H1 (cell line): ENCODE measurements around the gene AP3B2. TPM values are rescaled to one million over a fixed set of nuclear protein-coding genes. Genes with fewer than 3 reads are reported as not detected.

Experiments used
- CTCF ChIA-PET: fragments of 300-600 bp; sonication (Branson Sonifier 250); formaldehyde crosslinking; loops from one replicate; lab custom pipeline; 2021; ENCODE audit not compliant: partially characterized antibody; lab: Charles Lee
- POLR2A ChIA-PET: fragments of 300-600 bp; sonication (Branson Sonifier 250); formaldehyde crosslinking; loops from one replicate; lab custom pipeline; 2021; ENCODE audit warnings: inconsistent platforms; ENCODE audit not compliant: partially characterized antibody; lab: Charles Lee
- DNase-seq, 2 experiments: peaks; one replicate each; pipeline versions ENCODE4 v3.0.0 to v3.0.0-alpha.2; 2010 to 2022; ENCODE audit warnings: low spot score in 2 of 2, low read depth in 1 of 2, mixed read lengths in 1 of 2
- FAIRE-seq: peaks from 2 replicates; lab custom pipeline; 2011; peaks lifted over from hg19 to GRCh38; lab: Jason Lieb, UNC
- H2AFZ ChIP-seq: 2 replicates; pipeline ENCODE4 v1.8.1; 2012; ENCODE audit warnings: low read length, inconsistent platforms
- H2AK5ac ChIP-seq: 2 replicates; pipeline ENCODE4 v1.6.1; 2013; ENCODE audit warnings: low read depth, low read length
- H2BK120ac ChIP-seq: replicated peaks from 2 replicates; pipeline ENCODE3; 2013; ENCODE audit warnings: low read depth, low read length, inconsistent platforms
- H2BK12ac ChIP-seq: 2 replicates; pipeline ENCODE4 v1.6.1; 2013; ENCODE audit warnings: low read depth, low read length
- H2BK15ac ChIP-seq: 2 replicates; pipeline ENCODE4 v1.6.1; 2013; ENCODE audit warnings: low read length
- H2BK20ac ChIP-seq: 2 replicates; pipeline ENCODE4 v1.6.1; 2013; ENCODE audit warnings: low read length
- H2BK5ac ChIP-seq: 2 replicates; pipeline ENCODE4 v1.6.1; 2013; ENCODE audit warnings: low read depth, low read length
- H3K14ac ChIP-seq: 2 replicates; pipeline ENCODE4 v1.6.1; 2013; ENCODE audit warnings: inconsistent platforms; ENCODE audit not compliant: insufficient read length
- H3K18ac ChIP-seq: 2 replicates; pipeline ENCODE4 v1.6.1; 2013; ENCODE audit warnings: low read length; ENCODE audit errors: extremely low read depth
- H3K23ac ChIP-seq: 2 replicates; pipeline ENCODE4 v1.6.1; 2013; ENCODE audit warnings: inconsistent platforms; ENCODE audit not compliant: insufficient read length
- H3K23me2 ChIP-seq: 2 replicates; pipeline ENCODE4 v1.6.1; 2013; ENCODE audit warnings: low read depth, low read length
- H3K27ac ChIP-seq: 2 replicates; pipeline ENCODE4 v1.6.1; 2011; ENCODE audit warnings: low read depth, low read length, inconsistent platforms
- H3K27me3 ChIP-seq, 4 experiments: replicated peaks in 1 of 4; 1 replicate in 1 of 4; 2 replicates in 3 of 4; pipeline versions ENCODE4 v1.6.1 to v1.8.1; 2011 to 2013; ENCODE audit warnings: low read length in 3 of 4, mild to moderate bottlenecking in 3 of 4, inconsistent platforms in 2 of 4, mixed read lengths in 2 of 4, moderate library complexity in 1 of 4; ENCODE audit not compliant: control insufficient read depth in 3 of 4, insufficient read depth in 3 of 4; ENCODE audit errors: extremely low read depth in 1 of 4
- H3K36me3 ChIP-seq, 4 experiments: 2 replicates each; pipeline versions ENCODE4 v1.6.1 to v1.8.1; 2011 to 2013; ENCODE audit warnings: mild to moderate bottlenecking in 4 of 4, low read length in 3 of 4, moderate library complexity in 2 of 4, control low read depth in 1 of 4, inconsistent platforms in 1 of 4; ENCODE audit not compliant: insufficient read depth in 4 of 4, control insufficient read depth in 2 of 4
- H3K4ac ChIP-seq: replicated peaks from 2 replicates; pipeline ENCODE3; 2013; ENCODE audit warnings: low read length, low read depth, mixed read lengths, inconsistent platforms; ENCODE audit not compliant: insufficient read length
- H3K4me1 ChIP-seq, 4 experiments: replicated peaks in 1 of 4; 1 replicate in 1 of 4; 2 replicates in 3 of 4; pipeline versions ENCODE4 v1.6.1 to v1.8.1; 2011 to 2013; ENCODE audit warnings: low read length in 3 of 4, inconsistent platforms in 2 of 4, mixed read lengths in 1 of 4; ENCODE audit not compliant: insufficient read depth in 4 of 4, control insufficient read depth in 3 of 4
- H3K4me2 ChIP-seq, 2 experiments: 2 replicates each; pipeline versions ENCODE4 v1.6.1 to v1.8.1; 2011 to 2013; ENCODE audit warnings: low read depth in 2 of 2, low read length in 2 of 2, control low read depth in 1 of 2, inconsistent platforms in 1 of 2, mild to moderate bottlenecking in 1 of 2; ENCODE audit not compliant: insufficient read depth in 1 of 2
- H3K4me3 ChIP-seq, 4 experiments: fragments of 200-600, 300-600 bp in 1 of 4; sonication (generic), shearing (Covaris generic), sonication (Bioruptor Twin) in 1 of 4; 2 replicates each; pipeline versions ENCODE4 v1.5.1 to v1.8.1; 2011 to 2016; ENCODE audit warnings: low read length in 4 of 4, low read depth in 3 of 4, control low read depth in 2 of 4, inconsistent platforms in 2 of 4, mild to moderate bottlenecking in 2 of 4, mixed read lengths in 1 of 4, moderate library complexity in 1 of 4; ENCODE audit not compliant: insufficient read depth in 2 of 4; ENCODE audit errors: extremely low read depth in 1 of 4
- H3K56ac ChIP-seq: replicated peaks from 2 replicates; pipeline ENCODE3; 2013; ENCODE audit warnings: low read depth, mild to moderate bottlenecking, mixed read lengths, low read length, inconsistent platforms; ENCODE audit not compliant: insufficient read length
- H3K79me1 ChIP-seq: 2 replicates; pipeline ENCODE4 v1.6.1; 2013; ENCODE audit warnings: low read depth, low read length, control low read depth
- H3K79me2 ChIP-seq, 2 experiments: 2 replicates each; pipeline versions ENCODE4 v1.6.1 to v1.8.1; 2012 to 2013; ENCODE audit warnings: low read length in 2 of 2, mild to moderate bottlenecking in 2 of 2, inconsistent platforms in 1 of 2; ENCODE audit not compliant: insufficient read depth in 2 of 2, control insufficient read depth in 1 of 2
- H3K9ac ChIP-seq, 4 experiments: replicated peaks in 1 of 4; 1 replicate in 1 of 4; 2 replicates in 3 of 4; pipeline versions ENCODE4 v1.6.1 to v1.8.1; 2011 to 2013; ENCODE audit warnings: low read depth in 3 of 4, low read length in 3 of 4, control low read depth in 2 of 4, mild to moderate bottlenecking in 2 of 4, moderate library complexity in 2 of 4, inconsistent platforms in 1 of 4; ENCODE audit errors: extremely low read depth in 1 of 4
- H3K9me3 ChIP-seq, 2 experiments: 2 replicates each; pipeline versions ENCODE4 v1.6.1 to v1.8.1; 2012 to 2013; ENCODE audit warnings: mild to moderate bottlenecking in 2 of 2, moderate library complexity in 2 of 2, control low read depth in 1 of 2, inconsistent platforms in 1 of 2, low read depth in 1 of 2, low read length in 1 of 2, mixed read lengths in 1 of 2; ENCODE audit not compliant: insufficient read depth in 2 of 2
- H4K20me1 ChIP-seq, 2 experiments: replicated peaks in 1 of 2; 2 replicates each; pipeline versions ENCODE3 to v1.8.1; 2011 to 2013; ENCODE audit warnings: inconsistent platforms in 2 of 2, low read length in 2 of 2, mild to moderate bottlenecking in 1 of 2; ENCODE audit not compliant: insufficient read depth in 2 of 2, control insufficient read depth in 1 of 2
- H4K5ac ChIP-seq: 2 replicates; pipeline ENCODE4 v1.6.1; 2013; ENCODE audit warnings: low read length, low read depth, mixed read lengths, inconsistent platforms; ENCODE audit not compliant: insufficient read length
- H4K8ac ChIP-seq: 2 replicates; pipeline ENCODE4 v1.8.0; 2013; ENCODE audit warnings: mild to moderate bottlenecking, moderate library complexity, low read length, inconsistent platforms; ENCODE audit not compliant: insufficient read depth; ENCODE audit errors: extremely low read depth
- H4K91ac ChIP-seq: replicated peaks from 2 replicates; pipeline ENCODE3; 2013; ENCODE audit warnings: low read length, mixed read lengths, inconsistent platforms; ENCODE audit not compliant: insufficient read length
- CBX5 ChIP-seq: fragments of 300-800, 300-1000 bp; sonication (generic); IDR thresholded peaks from 2 replicates; pipeline ENCODE4 v1.7.1; 2016; ENCODE audit warnings: antibody characterized with exemption, low read length, low read depth
- HDAC2 ChIP-seq, 2 experiments: fragments of 300-600 bp in 1 of 2; sonication (generic) in 1 of 2; IDR thresholded peaks; 2 replicates each; pipeline ENCODE4 v1.6.1; 2011 to 2012; ENCODE audit warnings: low read depth in 2 of 2, low read length in 2 of 2, mild to moderate bottlenecking in 2 of 2, moderate library complexity in 2 of 2, borderline replicate concordance in 1 of 2, inconsistent platforms in 1 of 2
- NANOG ChIP-seq: IDR thresholded peaks from 2 replicates; pipeline ENCODE4 v1.6.1; 2011; ENCODE audit warnings: low read length, low read depth, mild to moderate bottlenecking, inconsistent platforms; ENCODE audit not compliant: insufficient read depth, poor library complexity, severe bottlenecking
- SIX5 ChIP-seq: IDR thresholded peaks from 2 replicates; pipeline ENCODE4 v1.6.1; 2011; ENCODE audit warnings: mild to moderate bottlenecking, low read depth, low read length
- SRF ChIP-seq: IDR thresholded peaks from 2 replicates; pipeline ENCODE4 v1.6.1; 2011; ENCODE audit warnings: mild to moderate bottlenecking, low read depth, low read length, moderate library complexity
- TAF1 ChIP-seq: IDR thresholded peaks from 2 replicates; pipeline ENCODE4 v1.6.1; 2011; ENCODE audit warnings: mild to moderate bottlenecking, low read depth, low read length
- TBP ChIP-seq: IDR thresholded peaks from 2 replicates; pipeline ENCODE4 v1.6.1; 2011; ENCODE audit warnings: low read depth, low read length, improper control_type of control experiment
- ZNF274 ChIP-seq: IDR thresholded peaks from 2 replicates; pipeline ENCODE4 v1.7.0; 2012; ENCODE audit warnings: low read length, borderline replicate concordance; ENCODE audit errors: extremely low read depth
- WGBS, 2 experiments: shearing (Covaris generic) in 1 of 2; methylation state at CpG; one replicate each; pipeline versions ENCODE4 v1.1.6 to v1.1.7; 2013 to 2015; ENCODE audit warnings: low lambda C conversion rate in 2 of 2, mixed read lengths in 2 of 2, inconsistent platforms in 1 of 2, low coverage in 1 of 2, missing lambda C conversion rate in 1 of 2; ENCODE audit not compliant: insufficient replicate concordance in 2 of 2, insufficient coverage in 1 of 2, insufficient read length in 1 of 2; ENCODE audit errors: extremely low coverage in 1 of 2, missing lambda C conversion rate in 1 of 2; 5-methylcytosine and 5-hydroxymethylcytosine counted together
- polyA plus RNA-seq, 7 experiments: library from polyadenylated mRNA; depleted of rRNA in 3 of 7; stranded (reverse) in 5 of 7; unstranded in 2 of 7; fragments of >200 nt in 5 of 7; fragments of 200-250 nt in 2 of 7; gene quantifications; 1 replicate in 5 of 7; 2 replicates in 1 of 7; 4 replicates in 1 of 7; pipeline versions ENCODE4 v1.2.1 to v1.2.3, GENCODE V29; 2011 to 2013; ENCODE audit warnings: missing spikeins in 2 of 7, mixed read lengths in 2 of 7
- total RNA-seq: library from RNA; stranded (reverse); fragmentation: NEBNext Ultra II Directional; extraction: Animal tissue kit (Norgen Biotek cat#: 25700); gene quantifications from 2 replicates; pipeline ENCODE4 v1.2.1, GENCODE V29; 2021
- TF ChIP-seq, protein P1 (sequence below): IDR thresholded peaks from 2 replicates; pipeline ENCODE4 v1.6.1; 2011; ENCODE audit warnings: low read depth, mild to moderate bottlenecking, low read length; ENCODE audit not compliant: insufficient read depth

AP3B2 gene
- total and polyA plus RNA-seq, 2 of the 8 experiments (the other 6 are each of a cell fraction or from before 2014, with no cell fraction given): 21.8 to 25.7 TPM

DNA sequence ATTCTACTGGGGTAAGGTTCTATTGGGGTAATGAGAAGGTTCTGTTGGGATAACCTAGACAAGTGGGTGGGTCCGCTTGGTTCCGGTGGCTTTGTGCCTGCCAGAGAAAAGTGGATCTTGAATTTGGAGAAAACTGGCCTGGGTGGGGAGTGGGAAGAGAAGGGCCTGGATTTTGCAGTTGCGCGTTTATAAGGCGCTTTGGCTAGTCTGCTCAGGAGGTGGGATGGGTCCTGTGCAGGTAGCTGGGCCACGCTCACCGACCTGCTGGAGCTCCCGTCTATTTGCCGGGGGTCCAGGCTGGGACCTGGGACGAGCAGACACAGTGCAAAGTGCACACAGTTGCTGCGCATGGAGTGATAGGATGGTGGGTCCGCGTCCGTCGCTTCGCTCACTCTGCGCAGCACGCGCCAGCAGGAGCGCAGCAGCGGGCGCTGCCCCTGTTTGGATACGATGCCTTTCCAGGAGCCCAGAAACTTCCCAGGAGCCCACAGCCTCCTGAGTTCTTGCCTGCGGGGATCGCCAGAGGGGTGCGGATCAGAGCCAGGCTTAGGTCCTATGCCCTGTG, 1.3 kb upstream of the AP3B2 start:
- 94% methylated on average over 26 of the region's 26 CpGs; no CpG with 5 or more reads in 1 of the 2 experiments for WGBS, 2 experiments
- CTCF ChIA-PET: interaction anchor here (1.0 to 1.1 kb wide), 2 partner anchors 30 to 42 kb away, joined by 3 to 4 read pairs; no protein-coding TSS in a partner anchor
- H3K9ac ChIP-seq: no peak overlapping the region

More for the DNA sequence above, 1.3 kb upstream of the AP3B2 start:
- H4K20me1 ChIP-seq: no peaks in the 10 kb centered on the region
- H3K56ac ChIP-seq: no peak overlapping the region
- peaks cover 13% of the 10 kb centered on the region; the same call in 1 of the 2 replicates for H3K23me2 ChIP-seq
- H3K36me3 ChIP-seq: no peaks in the 10 kb centered on the region
- H3K18ac ChIP-seq: no peak overlapping the region
- no peaks in the 10 kb centered on the region for H3K9me3 ChIP-seq
- POLR2A ChIA-PET: interaction anchor here (1.1 to 3.4 kb wide), 3 partner anchors 16 to 40 kb away, joined by 3 to 25 read pairs (median 12); no protein-coding TSS in a partner anchor
- H4K5ac ChIP-seq: no peak overlapping the region
- no peaks in the 10 kb centered on the region for H3K79me1 ChIP-seq
- H3K27ac ChIP-seq: no peak overlapping the region
- no peak overlapping the region for H3K23ac ChIP-seq
- H4K91ac ChIP-seq: no peak overlapping the region
- H2BK120ac ChIP-seq: no peak overlapping the region
- H3K14ac ChIP-seq: no peak overlapping the region
- H3K4me2 ChIP-seq: peak overlapping the region in 1 of 2 experiments; percentile 84; a peak in 1 of 4 replicates
- H2BK15ac ChIP-seq: no peak overlapping the region
- no peak overlapping the region for H3K4me3 ChIP-seq
- H3K27me3 ChIP-seq: peaks cover 0 to 7% (median 1%) of the 10 kb centered on the region in 4 experiments; a peak in 3 of 7 replicates
- no peak for FAIRE-seq
- H3K4ac ChIP-seq: peak overlapping the region; percentile 57
- peaks cover 0 to 13% (median 5%) of the 10 kb centered on the region in 4 experiments; a peak in 6 of 7 replicates for H3K4me1 ChIP-seq
- TF ChIP-seq CBX5 (no peak), TAF1 (no peak), NANOG (no peak), ZNF274 (no peak), SRF (no peak), TBP (no peak), HDAC2 (IDR thresholded peaks at IDR 0.05; ENCODE audit: borderline replicate concordance in 1 of 2, low read depth in 2 of 2, low read length in 2 of 2) (no peak), SIX5 (no peak)
- TF ChIP-seq, protein P1, sequence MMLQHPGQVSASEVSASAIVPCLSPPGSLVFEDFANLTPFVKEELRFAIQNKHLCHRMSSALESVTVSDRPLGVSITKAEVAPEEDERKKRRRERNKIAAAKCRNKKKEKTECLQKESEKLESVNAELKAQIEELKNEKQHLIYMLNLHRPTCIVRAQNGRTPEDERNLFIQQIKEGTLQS: no peak
- no peak overlapping the region for H2AFZ ChIP-seq
- H3K79me2 ChIP-seq: peaks cover 0 to 3% of the 10 kb centered on the region in 2 experiments; a peak in 1 of 4 replicates
- H2BK12ac ChIP-seq: no peak overlapping the region
- no peak overlapping the region for H2AK5ac ChIP-seq
- no peak overlapping the region for H2BK20ac ChIP-seq
- H4K8ac ChIP-seq: no peak overlapping the region
- 0 out of 2 replicates have a peak overlapping the region, but pooled peaks have one; percentile 87 for H2BK5ac ChIP-seq
- DNase-seq: no peak
